Smooth muscle cell (in vitro differentiated cells): Measurements from ENCODE around the gene CBX2. TPM values are rescaled to one million over a fixed set of nuclear protein-coding genes. Genes with fewer than 3 reads are reported as not detected.

Source experiments
- DNase-seq: peaks from one replicate; lab custom pipeline; 2025; ENCODE audit not compliant: unreplicated experiment; lab: John Stamatoyannopoulos, UW
- H2AFZ ChIP-seq: fragments of 200-600 bp; sonication (generic); 2 replicates; pipeline ENCODE4 v1.6.0; 2016; ENCODE audit warnings: antibody characterized with exemption, low read depth, mild to moderate bottlenecking
- H3F3A ChIP-seq: fragments of 200-600 bp; sonication (generic); 2 replicates; pipeline ENCODE4 v1.6.0; 2017; ENCODE audit warnings: antibody characterized with exemption, low read depth
- H3K27ac ChIP-seq: fragments of 200-600 bp; sonication (generic); 2 replicates; pipeline ENCODE4 v1.5.1; 2016; ENCODE audit warnings: low read depth, mild to moderate bottlenecking
- H3K27me3 ChIP-seq: fragments of 200-600 bp; sonication (generic); 2 replicates; pipeline ENCODE4 v1.6.1; 2016; ENCODE audit warnings: low read depth, mild to moderate bottlenecking
- H3K36me3 ChIP-seq: fragments of 200-600 bp; sonication (generic); 2 replicates; pipeline ENCODE4 v1.5.1; 2016; ENCODE audit warnings: low read depth
- H3K4me1 ChIP-seq: fragments of 200-600 bp; sonication (generic); 2 replicates; pipeline ENCODE4 v1.5.1; 2016; ENCODE audit warnings: low read depth
- H3K4me2 ChIP-seq: fragments of 200-600 bp; sonication (generic); 2 replicates; pipeline ENCODE4 v1.6.0; 2016; ENCODE audit warnings: mild to moderate bottlenecking
- H3K4me3 ChIP-seq: fragments of 200-600 bp; sonication (generic); 2 replicates; pipeline ENCODE4 v1.5.1; 2016; ENCODE audit warnings: mild to moderate bottlenecking
- H3K79me2 ChIP-seq: fragments of 200-600 bp; sonication (generic); 2 replicates; pipeline ENCODE4 v1.6.0; 2016; ENCODE audit warnings: low read depth, mild to moderate bottlenecking
- H3K9ac ChIP-seq: fragments of 200-600 bp; sonication (generic); 2 replicates; pipeline ENCODE4 v1.6.0; 2016; ENCODE audit warnings: low read depth
- H3K9me3 ChIP-seq: fragments of 200-600 bp; sonication (generic); replicated peaks from 2 replicates; pipeline ENCODE4 v1.5.1; 2016; ENCODE audit warnings: low read depth
- H4K20me1 ChIP-seq: fragments of 200-600 bp; sonication (generic); 2 replicates; pipeline ENCODE4 v1.6.0; 2016; ENCODE audit warnings: low read depth
- CTCF ChIP-seq: fragments of 200-600 bp; sonication (generic); IDR thresholded peaks from 2 replicates; pipeline ENCODE4 v1.5.1; 2017; ENCODE audit warnings: borderline replicate concordance, mild to moderate bottlenecking, antibody characterized with exemption; ENCODE audit not compliant: insufficient read depth, poor library complexity, severe bottlenecking
- whole genome bisulfite sequencing: methylation state at CpG from one replicate; pipeline ENCODE4 v1.1.7; 2016; ENCODE audit warnings: low lambda C conversion rate; 5-methylcytosine and 5-hydroxymethylcytosine counted together
- polyA plus RNA-seq: library from polyadenylated mRNA; unstranded; fragments of >200 nt; fragmentation: Nextera tagmentation; extraction: Ambion mirVana; gene quantifications from 2 replicates; pipeline ENCODE4 v1.2.1, GENCODE V29; 2016
- total RNA-seq: library from RNA; depleted of rRNA; stranded (reverse); fragments of >200 nt; gene quantifications from 2 replicates; pipeline ENCODE4 v1.2.3, GENCODE V29; 2014

Gene CBX2
- total and polyA plus RNA-seq, 2 experiments from 2014 or later = 4.0 to 10.1 TPM

GRCh38 chr17:79815836-79816461 lies 38.0 kb downstream of the CBX2 start:
- no peaks in the 10 kb centered on the region for H4K20me1 ChIP-seq
- no peak overlapping the region for H3K9ac ChIP-seq
- WGBS = 14% methylated on average over 41 of the region's 41 CpGs
- H3K4me2 ChIP-seq = no peak overlapping the region
- H3K4me3 ChIP-seq = no peak overlapping the region
- no peak overlapping the region for H2AFZ ChIP-seq
- H3K9me3 ChIP-seq = no peaks in the 10 kb centered on the region
- peaks cover 5% of the 10 kb centered on the region for H3F3A ChIP-seq
- no peak overlapping the region for H3K27ac ChIP-seq
- no peaks in the 10 kb centered on the region for H3K79me2 ChIP-seq
- no peaks in the 10 kb centered on the region for H3K36me3 ChIP-seq
- TF ChIP-seq CTCF = no peak
- H3K27me3 ChIP-seq = peaks cover 93% of the 10 kb centered on the region
- H3K4me1 ChIP-seq = peaks cover 37% of the 10 kb centered on the region
- DNase-seq = no peak

GRCh38 chr17:79818026-79818758 lies 40.2 kb downstream of the CBX2 start:
- H3K9me3 ChIP-seq = no peaks in the 10 kb centered on the region
- no peaks in the 10 kb centered on the region for H3K79me2 ChIP-seq
- H3K27ac ChIP-seq = no peak overlapping the region
- no peak for DNase-seq
- 88% methylated on average over 12 of the region's 12 CpGs for WGBS
- no peak overlapping the region for H2AFZ ChIP-seq
- no peaks in the 10 kb centered on the region for H3F3A ChIP-seq
- no peak for TF ChIP-seq CTCF
- no peaks in the 10 kb centered on the region for H4K20me1 ChIP-seq
- H3K4me2 ChIP-seq = no peak overlapping the region
- no peak overlapping the region for H3K9ac ChIP-seq
- no peak overlapping the region for H3K4me3 ChIP-seq
- H3K4me1 ChIP-seq = peaks cover 18% of the 10 kb centered on the region
- H3K36me3 ChIP-seq = no peaks in the 10 kb centered on the region
- H3K27me3 ChIP-seq = peaks cover 86% of the 10 kb centered on the region

GRCh38 chr17:79819085-79819484 lies 41.1 kb downstream of the CBX2 start:
- no peak for DNase-seq
- H4K20me1 ChIP-seq = no peaks in the 10 kb centered on the region
- H3K27ac ChIP-seq = no peak overlapping the region
- 71% methylated on average over 5 of the region's 5 CpGs for WGBS
- H3K9me3 ChIP-seq = no peaks in the 10 kb centered on the region
- no peaks in the 10 kb centered on the region for H3K79me2 ChIP-seq
- H3K4me3 ChIP-seq = no peak overlapping the region
- no peak overlapping the region for H3K9ac ChIP-seq
- peaks cover 81% of the 10 kb centered on the region for H3K27me3 ChIP-seq
- peaks cover 14% of the 10 kb centered on the region for H3K4me1 ChIP-seq
- H3K36me3 ChIP-seq = no peaks in the 10 kb centered on the region
- H2AFZ ChIP-seq = no peak overlapping the region
- no peak for TF ChIP-seq CTCF
- H3K4me2 ChIP-seq = no peak overlapping the region
- no peaks in the 10 kb centered on the region for H3F3A ChIP-seq
